Endothelial cell of umbilical vein (primary cell): ENCODE results near the gene POR. TPM values are rescaled to one million over a fixed set of nuclear protein-coding genes. Genes with fewer than 3 reads are reported as not detected.

Experiments used
- BruUV-seq: library from RNA; stranded (reverse); fragments of 400-500 nt; replicated peaks from 2 replicates; lab custom pipeline; 2021; lab: Mats Ljungman, UMichigan
- CTCF ChIA-PET: fragments of 300-600, 350-600 bp; sonication (Branson Sonifier 250); formaldehyde crosslinking; loops from one replicate; lab custom pipeline; 2021; ENCODE audit warnings: antibody characterized with exemption, inconsistent platforms; lab: Charles Lee
- POLR2A ChIA-PET: fragments of 300-600, 350-600 bp; sonication (Branson Sonifier 250); formaldehyde crosslinking; loops from one replicate; lab custom pipeline; 2021; ENCODE audit warnings: antibody characterized with exemption, inconsistent platforms; lab: Charles Lee
- DNase-seq: peaks from one replicate; pipeline ENCODE4 v3.0.0-alpha.2; 2011; ENCODE audit warnings: low read depth, low spot score
- FAIRE-seq: peaks from 2 replicates; lab custom pipeline; 2011; peaks lifted over from hg19 to GRCh38; lab: Jason Lieb, UNC
- H2AFZ ChIP-seq: 2 replicates; pipeline ENCODE4 v1.6.0; 2012; ENCODE audit warnings: low read depth, low read length, control low read depth, inconsistent platforms
- H3K27ac ChIP-seq: 2 replicates; pipeline ENCODE4 v1.5.1; 2011; ENCODE audit warnings: low read depth, mild to moderate bottlenecking, control low read depth, low read length, moderate library complexity; ENCODE audit not compliant: insufficient read depth
- H3K27me3 ChIP-seq, 2 experiments: 2 replicates each; pipeline versions ENCODE4 v1.6.0 to v1.6.1; 2011; ENCODE audit warnings: low read length in 2 of 2, mixed read lengths in 1 of 2; ENCODE audit not compliant: control insufficient read depth in 2 of 2, insufficient read depth in 2 of 2
- H3K36me3 ChIP-seq, 2 experiments: 2 replicates in 1 of 2; 3 replicates in 1 of 2; pipeline ENCODE4 v1.5.1; 2011; ENCODE audit warnings: low read length in 2 of 2, mild to moderate bottlenecking in 1 of 2, moderate library complexity in 1 of 2; ENCODE audit not compliant: control insufficient read depth in 2 of 2, insufficient read depth in 2 of 2; ENCODE audit errors: extremely low read depth in 1 of 2
- H3K4me1 ChIP-seq: 3 replicates; pipeline ENCODE4 v1.5.1; 2011; ENCODE audit warnings: mild to moderate bottlenecking, low read length; ENCODE audit not compliant: control insufficient read depth, insufficient read depth; ENCODE audit errors: extremely low read depth
- H3K4me2 ChIP-seq: 2 replicates; pipeline ENCODE4 v1.6.1; 2011; ENCODE audit warnings: low read length, control low read depth, mixed read lengths; ENCODE audit not compliant: insufficient read depth
- H3K4me3 ChIP-seq, 3 experiments: fragments of 200-600 bp in 1 of 3; sonication (generic), shearing (Covaris generic) in 1 of 3; replicated peaks in 1 of 3; 2 replicates each; pipeline ENCODE4 v1.5.1; 2011 to 2016; ENCODE audit warnings: control low read depth in 3 of 3, low read length in 3 of 3, mild to moderate bottlenecking in 2 of 3, inconsistent platforms in 1 of 3, low read depth in 1 of 3, moderate library complexity in 1 of 3; ENCODE audit not compliant: insufficient read depth in 1 of 3
- H3K79me2 ChIP-seq: 2 replicates; pipeline ENCODE4 v1.6.0; 2012; ENCODE audit warnings: low read length, inconsistent platforms; ENCODE audit not compliant: control insufficient read depth, insufficient read depth
- H3K9ac ChIP-seq: replicated peaks from 2 replicates; pipeline ENCODE3; 2011; ENCODE audit warnings: low read length, control low read depth; ENCODE audit not compliant: insufficient read depth; ENCODE audit errors: extremely low read depth
- H3K9me1 ChIP-seq: replicated peaks from 3 replicates; pipeline ENCODE4 v1.6.0; 2011; ENCODE audit warnings: mild to moderate bottlenecking, low read length; ENCODE audit not compliant: control insufficient read depth, insufficient read depth; ENCODE audit errors: extremely low read depth
- H3K9me3 ChIP-seq: replicated peaks from 2 replicates; pipeline ENCODE4 v1.5.1; 2012; ENCODE audit warnings: low read length, inconsistent platforms; ENCODE audit not compliant: control insufficient read depth, insufficient read depth
- H4K20me1 ChIP-seq: replicated peaks from 2 replicates; pipeline ENCODE3; 2011; ENCODE audit warnings: mild to moderate bottlenecking, low read length; ENCODE audit not compliant: control insufficient read depth, insufficient read depth; ENCODE audit errors: extremely low read depth
- CTCF ChIP-seq, 2 donors: IDR thresholded peaks; 1 replicate in 1 of 2; 2 replicates in 1 of 2; pipeline ENCODE4 v1.5.1; 2011; ENCODE audit warnings: low read length in 2 of 2, mild to moderate bottlenecking in 2 of 2, moderate library complexity in 2 of 2, control low read depth in 1 of 2, inconsistent platforms in 1 of 2, low read depth in 1 of 2; ENCODE audit not compliant: insufficient read depth in 1 of 2; ENCODE audit errors: extremely low read depth in 1 of 2
- EZH2 ChIP-seq: IDR thresholded peaks from 2 replicates; pipeline ENCODE4 v1.6.1; 2012; ENCODE audit warnings: borderline replicate concordance, low read depth, mild to moderate bottlenecking, moderate library complexity, low read length, inconsistent platforms; ENCODE audit not compliant: severe bottlenecking
- FOS ChIP-seq: IDR thresholded peaks from 2 replicates; pipeline ENCODE4 v1.6.1; 2011; ENCODE audit warnings: mild to moderate bottlenecking, low read length, moderate library complexity, borderline replicate concordance; ENCODE audit not compliant: insufficient read depth
- GATA2 ChIP-seq: IDR thresholded peaks from 2 replicates; pipeline ENCODE4 v1.7.0; 2011; ENCODE audit warnings: low read depth, mild to moderate bottlenecking, moderate library complexity, mixed read lengths, low read length; ENCODE audit not compliant: insufficient read length, insufficient read depth
- JUN ChIP-seq: IDR thresholded peaks from 2 replicates; pipeline ENCODE4 v1.6.1; 2011; ENCODE audit warnings: borderline replicate concordance, low read depth; ENCODE audit not compliant: insufficient read length, insufficient read depth
- MAX ChIP-seq: IDR thresholded peaks from 2 replicates; pipeline ENCODE4 v1.6.1; 2011; ENCODE audit not compliant: insufficient read depth, insufficient read length
- MYC ChIP-seq: IDR thresholded peaks from one replicate; pipeline ENCODE4 v1.6.1; 2011; ENCODE audit warnings: mild to moderate bottlenecking, low read depth, low read length
- POLR2A ChIP-seq: IDR thresholded peaks from 2 replicates; pipeline ENCODE4 v1.6.1; 2012; ENCODE audit warnings: low read depth, mild to moderate bottlenecking, control low read depth, low read length
- POLR2AphosphoS5 ChIP-seq: IDR thresholded peaks from 2 replicates; pipeline ENCODE4 v1.6.1; 2012; ENCODE audit warnings: low read depth, mild to moderate bottlenecking, control low read depth, low read length, moderate library complexity; ENCODE audit not compliant: insufficient read depth
- dilution Hi-C: fragments of 300-500 bp; cut with MboI; formaldehyde crosslinking; loops from one replicate; pipeline ENCODE4 v1.15.0; 2019; ENCODE audit warnings: low sequenced_read_pairs; ENCODE audit not compliant: extremely low pct_ligation_motif_present
- intact Hi-C: fragments of 100-400 bp; cut with micrococcal nuclease; formaldehyde crosslinking; loops from one replicate; pipeline ENCODE4 v1.10.0; 2022
- polyA plus RNA-seq, 4 experiments: library from polyadenylated mRNA; depleted of rRNA in 3 of 4; stranded (reverse) in 3 of 4; unstranded in 1 of 4; fragments of >200 nt; gene quantifications; 2 replicates each; pipeline versions ENCODE4 v1.2.1 to v1.2.3, GENCODE V29; 2011 to 2012; ENCODE audit warnings: missing spikeins in 1 of 4
- total RNA-seq: library from RNA; stranded (reverse); gene quantifications from 2 replicates; pipeline ENCODE4 v1.2.3, GENCODE V29; 2021

POR gene
- total and polyA plus RNA-seq, 2 donors (not counting 3 experiments of a cell fraction or from before 2014, with no cell fraction given) = 59.5 to 73.6 TPM

DNA sequence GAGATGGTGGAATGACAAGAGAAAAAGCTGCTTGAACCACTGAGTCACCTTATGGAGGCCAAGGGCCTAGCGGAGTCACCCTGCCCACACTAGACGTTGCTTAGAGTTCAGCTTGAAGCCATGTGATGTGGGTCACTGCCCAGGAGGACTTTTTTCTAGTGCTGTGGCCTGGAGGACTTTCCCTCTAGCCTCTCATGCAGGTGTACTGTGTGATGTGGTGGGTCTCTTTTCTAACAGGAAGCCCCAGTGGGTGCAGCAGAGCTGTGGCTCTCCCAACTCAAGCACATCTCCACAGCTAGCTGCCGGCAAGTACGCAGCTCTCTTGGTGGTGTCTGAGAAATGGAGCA lies 13.6 kb downstream of the POR start:
- POLR2A ChIA-PET = no interaction called here
- peaks cover 0 to 3% of the 10 kb centered on the region in 2 experiments for H3K36me3 ChIP-seq
- no peak overlapping the region for H3K4me3 ChIP-seq
- peaks cover 6% of the 10 kb centered on the region for H3K79me2 ChIP-seq
- no peak overlapping the region for H3K27ac ChIP-seq
- H2AFZ ChIP-seq = no peak overlapping the region
- no peak overlapping the region for H3K9ac ChIP-seq
- no peak for TF ChIP-seq POLR2A
- no peak for TF ChIP-seq MYC
- TF ChIP-seq CTCF (IDR thresholded peaks at IDR 0.05; ENCODE audit: extremely low read depth in 1 of 2, insufficient read depth in 1 of 2, low read depth in 1 of 2, low read length in 2 of 2) = no peak
- no peak for TF ChIP-seq POLR2AphosphoS5
- no peak for TF ChIP-seq GATA2
- no peak for TF ChIP-seq EZH2
- no peak for TF ChIP-seq MAX
- TF ChIP-seq FOS = no peak
- TF ChIP-seq JUN = no peak
- H3K4me1 ChIP-seq = no peaks in the 10 kb centered on the region
- no peak for DNase-seq
- CTCF ChIA-PET = no interaction called here
- no peaks in the 10 kb centered on the region for H3K9me3 ChIP-seq
- intact Hi-C loops (no loop called here), dilution Hi-C loops (no loop called here)
- no peaks in the 10 kb centered on the region for H3K27me3 ChIP-seq
- BruUV-seq = no TSS peak
- H4K20me1 ChIP-seq = no peaks in the 10 kb centered on the region
- no peaks in the 10 kb centered on the region for H3K9me1 ChIP-seq
- no peak overlapping the region for H3K4me2 ChIP-seq
- no peak for FAIRE-seq
